Stomach (tissue), 4 donors: ENCODE measurements around the gene ANKS1A.

Experiments
- EP300 ChIP-seq: sonication (generic); formaldehyde crosslinking; IDR thresholded peaks from one replicate; pipeline ENCODE4 v1.6.1; 2017; ENCODE audit warnings: antibody characterized with exemption
- POLR2A ChIP-seq, 4 donors: fragments of 450-650 bp; IDR thresholded peaks; one replicate each; pipeline ENCODE4 v1.6.1; 2016; ENCODE audit warnings: antibody characterized with exemption in 4 of 4, control low read depth in 2 of 4, mild to moderate bottlenecking in 1 of 4, moderate library complexity in 1 of 4
- POLR2AphosphoS5 ChIP-seq, 3 donors: sonication (generic); formaldehyde crosslinking; IDR thresholded peaks; one replicate each; pipeline ENCODE4 v1.6.1; 2016; ENCODE audit warnings: antibody characterized with exemption in 3 of 3

DNA sequence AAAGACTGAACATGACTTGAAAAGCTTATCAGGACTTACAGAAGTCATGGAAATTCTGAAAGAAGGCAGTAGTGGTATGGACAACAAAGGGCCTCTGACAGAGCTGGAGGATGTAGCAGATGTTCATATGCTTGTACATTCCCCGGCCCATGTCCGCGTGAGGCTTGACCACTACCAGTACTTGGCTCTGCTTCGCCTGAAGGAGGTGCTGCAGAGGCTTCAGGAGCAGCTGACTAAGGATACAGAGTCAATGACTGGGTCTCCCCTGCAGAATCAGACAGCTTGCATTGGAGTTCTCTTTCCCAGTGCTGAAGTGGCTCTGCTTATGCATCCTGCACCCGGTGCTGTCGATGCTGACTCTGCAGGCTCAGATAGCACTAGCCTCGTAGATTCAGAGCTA is 30.4 kb upstream of the ANKS1A start:
- no peak for TF ChIP-seq POLR2AphosphoS5 (IDR thresholded peaks at IDR 0.05)
- no peak for TF ChIP-seq POLR2A (IDR thresholded peaks at IDR 0.05)
- no peak for TF ChIP-seq EP300
